PC-9 (cell line): ENCODE measurements around the gene B3GNT5. TPM values are rescaled to one million over a fixed set of nuclear protein-coding genes. Genes with fewer than 3 reads are reported as not detected.

Source experiments
- BruUV-seq: library from RNA; stranded (reverse); fragments of 400-500 nt; replicated peaks from 2 replicates; lab custom pipeline; 2021; lab: Mats Ljungman, UMichigan
- CTCF ChIA-PET: fragments of 300-600 bp; sonication (Branson Sonifier 250); formaldehyde crosslinking; loops from one replicate; lab custom pipeline; 2022; ENCODE audit warnings: antibody characterized with exemption; lab: Charles Lee
- POLR2A ChIA-PET: fragments of 300-600 bp; sonication (Branson Sonifier 250); formaldehyde crosslinking; loops from one replicate; lab custom pipeline; 2022; ENCODE audit warnings: antibody characterized with exemption; ENCODE audit not compliant: unreplicated experiment; lab: Charles Lee
- DNase-seq, 2 experiments: peaks; one replicate each; pipeline versions ENCODE4 v3.0.0 to v3.0.0-alpha.2; 2015 to 2022; ENCODE audit warnings: mixed read lengths in 1 of 2
- H2AFZ ChIP-seq: fragments of 200-600 bp; sonication (generic); 2 replicates; pipeline ENCODE4 v1.8.1; 2017; ENCODE audit warnings: antibody characterized with exemption
- H3F3A ChIP-seq: fragments of 200-600 bp; sonication (generic); 2 replicates; pipeline ENCODE4 v1.8.1; 2017; ENCODE audit warnings: antibody characterized with exemption, mild to moderate bottlenecking, low read depth; ENCODE audit not compliant: insufficient read depth
- H3K27ac ChIP-seq: fragments of 200-600 bp; sonication (generic); 2 replicates; pipeline ENCODE4 v1.6.1; 2016; ENCODE audit warnings: mixed run types
- H3K27me3 ChIP-seq: fragments of 200-600 bp; sonication (generic); 2 replicates; pipeline ENCODE4 v1.6.1; 2016; ENCODE audit warnings: low read depth, mixed run types; ENCODE audit not compliant: insufficient read depth
- H3K36me3 ChIP-seq: fragments of 200-600 bp; sonication (generic); 2 replicates; pipeline ENCODE4 v1.6.1; 2016; ENCODE audit warnings: low read depth, mixed run types
- H3K4me1 ChIP-seq: fragments of 200-600 bp; sonication (generic); replicated peaks from 2 replicates; pipeline ENCODE4 v1.6.1; 2016; ENCODE audit warnings: mixed run types; ENCODE audit not compliant: insufficient read depth
- H3K4me2 ChIP-seq: fragments of 200-600 bp; sonication (generic); 2 replicates; pipeline ENCODE4 v1.6.1; 2017; ENCODE audit warnings: mixed run types
- H3K4me3 ChIP-seq: fragments of 200-600 bp; sonication (generic); 2 replicates; pipeline ENCODE4 v1.6.1; 2016; ENCODE audit warnings: mixed run types
- H3K79me2 ChIP-seq: fragments of 200-600 bp; sonication (generic); 2 replicates; pipeline ENCODE4 v1.6.1; 2017; ENCODE audit warnings: low read depth, mixed run types
- H3K9me2 ChIP-seq: fragments of 200-600 bp; sonication (generic); 2 replicates; pipeline ENCODE4 v1.8.1; 2017; ENCODE audit warnings: mild to moderate bottlenecking; ENCODE audit not compliant: insufficient read depth
- H3K9me3 ChIP-seq: fragments of 200-600 bp; sonication (generic); 2 replicates; pipeline ENCODE4 v1.8.1; 2016; ENCODE audit warnings: low read depth; ENCODE audit not compliant: insufficient read depth
- H4K20me1 ChIP-seq: fragments of 200-600 bp; sonication (generic); 2 replicates; pipeline ENCODE4 v1.8.1; 2017; ENCODE audit not compliant: insufficient read depth
- EZH2 ChIP-seq: fragments of 200-600 bp; sonication (generic); IDR thresholded peaks from 2 replicates; pipeline ENCODE4 v1.8.0; 2017; ENCODE audit warnings: antibody characterized with exemption, low read depth
- intact Hi-C: fragments of 100-400 bp; cut with micrococcal nuclease; formaldehyde crosslinking; loops from one replicate; pipeline ENCODE4 v1.10.0; 2022; ENCODE audit not compliant: unreplicated experiment
- total RNA-seq: library from RNA; stranded (reverse); gene quantifications from 2 replicates; pipeline ENCODE4 v1.2.3, GENCODE V29; 2021
- TF ChIP-seq, protein P1 (sequence below): fragments of 200-600 bp; sonication (generic); conservative IDR thresholded peaks from 2 replicates; pipeline ENCODE4 v1.6.1; 2017; ENCODE audit warnings: mixed run types, antibody characterized with exemption, mild to moderate bottlenecking, moderate library complexity

The B3GNT5 gene
- total RNA-seq, 1 experiment from 2014 or later = 30.7 TPM

DNA sequence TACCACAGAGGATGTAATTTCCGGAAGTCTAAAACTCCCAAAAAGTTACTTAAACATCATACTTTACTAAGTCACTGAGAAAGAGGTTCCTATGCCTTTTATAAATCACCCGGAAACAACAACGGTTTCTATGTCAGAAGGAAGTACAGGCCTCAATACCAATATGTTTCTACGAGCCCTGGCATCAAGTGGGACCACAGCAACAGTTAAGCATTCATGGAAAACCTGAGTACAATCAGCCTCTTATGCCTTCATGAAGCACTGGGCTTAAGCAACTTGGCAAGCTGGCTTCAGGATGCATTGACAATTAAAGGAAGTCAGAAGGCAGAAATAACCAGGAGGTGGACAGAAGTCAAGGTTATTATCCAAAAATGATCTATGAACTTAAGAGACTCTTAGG is 19.1 kb upstream of the B3GNT5 start:
- H2AFZ ChIP-seq = no peak overlapping the region; the same call in 1 of the 2 replicates
- H3F3A ChIP-seq = no peaks in the 10 kb centered on the region
- H3K4me3 ChIP-seq = no peak overlapping the region
- no peaks in the 10 kb centered on the region for H3K36me3 ChIP-seq
- no peaks in the 10 kb centered on the region for H3K27me3 ChIP-seq
- no peak overlapping the region for H3K4me2 ChIP-seq
- no peak overlapping the region for H3K27ac ChIP-seq
- intact Hi-C loops = no loop called here
- DNase-seq = no peak
- no peaks in the 10 kb centered on the region for H3K4me1 ChIP-seq
- H3K79me2 ChIP-seq = no peaks in the 10 kb centered on the region
- no peaks in the 10 kb centered on the region for H3K9me2 ChIP-seq
- H4K20me1 ChIP-seq = no peaks in the 10 kb centered on the region
- BruUV-seq = no TSS peak
- H3K9me3 ChIP-seq = no peaks in the 10 kb centered on the region; the same call in 1 of the 2 replicates
- ChIA-PET POLR2A (no interaction called here), CTCF (no interaction called here)
- no peak for TF ChIP-seq EZH2

DNA sequence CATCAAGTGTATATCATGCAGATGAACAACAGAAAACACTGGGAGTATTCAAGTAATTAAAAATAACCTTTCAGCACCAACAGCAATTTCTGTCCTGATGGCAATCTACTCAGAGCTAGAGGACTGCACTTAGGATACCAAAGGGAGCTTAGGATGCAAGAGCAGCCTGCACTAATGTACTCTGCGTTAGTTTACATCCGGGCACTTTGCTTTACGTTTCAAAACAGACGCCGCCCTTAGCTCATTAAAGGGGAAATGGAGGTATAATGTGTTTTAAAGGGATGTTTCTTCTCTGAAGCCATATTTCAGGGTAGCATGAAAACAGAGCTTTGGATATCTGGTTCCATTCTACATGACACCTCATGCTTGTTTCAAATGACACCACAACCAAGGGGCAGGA is 14.0 kb upstream of the B3GNT5 start:
- Histone ChIP-seq H3K4me2 (no peak overlapping the region), H3K27ac (no peak overlapping the region), H3K27me3 (no peaks in the 10 kb centered on the region), H3K36me3 (no peaks in the 10 kb centered on the region), H3K4me3 (no peak overlapping the region), H3K9me3 (peaks cover 24% of the 10 kb centered on the region), H2AFZ (no peak overlapping the region), H3K9me2 (no peaks in the 10 kb centered on the region), H3K4me1 (peaks cover under 1% of the 10 kb centered on the region; the same call in 1 of the 2 replicates), H3K79me2 (no peaks in the 10 kb centered on the region), H3F3A (peaks cover 2% of the 10 kb centered on the region; the same call in 1 of the 2 replicates), H4K20me1 (no peaks in the 10 kb centered on the region)
- CTCF ChIA-PET = no interaction called here
- intact Hi-C loops = no loop called here
- no peak for DNase-seq
- no TSS peak for BruUV-seq
- POLR2A ChIA-PET = interaction anchor here (0.7 kb wide), 1 partner anchor 525 kb away, joined by 22 read pairs; no protein-coding TSS in a partner anchor
- TF ChIP-seq, protein P1, sequence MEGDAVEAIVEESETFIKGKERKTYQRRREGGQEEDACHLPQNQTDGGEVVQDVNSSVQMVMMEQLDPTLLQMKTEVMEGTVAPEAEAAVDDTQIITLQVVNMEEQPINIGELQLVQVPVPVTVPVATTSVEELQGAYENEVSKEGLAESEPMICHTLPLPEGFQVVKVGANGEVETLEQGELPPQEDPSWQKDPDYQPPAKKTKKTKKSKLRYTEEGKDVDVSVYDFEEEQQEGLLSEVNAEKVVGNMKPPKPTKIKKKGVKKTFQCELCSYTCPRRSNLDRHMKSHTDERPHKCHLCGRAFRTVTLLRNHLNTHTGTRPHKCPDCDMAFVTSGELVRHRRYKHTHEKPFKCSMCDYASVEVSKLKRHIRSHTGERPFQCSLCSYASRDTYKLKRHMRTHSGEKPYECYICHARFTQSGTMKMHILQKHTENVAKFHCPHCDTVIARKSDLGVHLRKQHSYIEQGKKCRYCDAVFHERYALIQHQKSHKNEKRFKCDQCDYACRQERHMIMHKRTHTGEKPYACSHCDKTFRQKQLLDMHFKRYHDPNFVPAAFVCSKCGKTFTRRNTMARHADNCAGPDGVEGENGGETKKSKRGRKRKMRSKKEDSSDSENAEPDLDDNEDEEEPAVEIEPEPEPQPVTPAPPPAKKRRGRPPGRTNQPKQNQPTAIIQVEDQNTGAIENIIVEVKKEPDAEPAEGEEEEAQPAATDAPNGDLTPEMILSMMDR = no peak
- no peak for TF ChIP-seq EZH2

DNA sequence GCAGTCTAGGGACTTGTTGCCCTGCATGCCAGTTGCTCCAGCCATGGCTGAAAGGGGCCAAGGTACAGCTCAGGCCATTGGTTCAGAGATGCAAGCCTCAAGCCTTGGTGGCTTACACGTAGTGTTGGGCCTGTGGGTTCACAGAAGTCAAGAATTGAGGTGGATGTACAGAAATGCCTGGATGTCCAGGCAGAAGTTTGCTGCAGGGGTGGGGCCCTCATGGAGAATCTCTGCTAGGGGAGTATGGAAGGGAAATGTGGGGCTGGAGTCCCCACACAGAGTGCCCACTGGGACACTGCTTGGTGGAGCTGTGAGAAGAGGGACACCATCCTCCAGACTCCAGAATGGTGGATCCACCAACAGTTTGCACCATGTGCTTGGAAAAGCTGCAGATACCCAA is 10.6 kb upstream of the B3GNT5 start:
- H2AFZ ChIP-seq = no peak overlapping the region
- no peak overlapping the region for H3K27ac ChIP-seq
- H3K4me1 ChIP-seq = peaks cover 14% of the 10 kb centered on the region
- H3K27me3 ChIP-seq = no peaks in the 10 kb centered on the region
- ChIA-PET POLR2A (no interaction called here), CTCF (no interaction called here)
- H3K9me2 ChIP-seq = no peaks in the 10 kb centered on the region
- no peak overlapping the region for H3K4me2 ChIP-seq
- no peaks in the 10 kb centered on the region for H4K20me1 ChIP-seq
- no peaks in the 10 kb centered on the region for H3K79me2 ChIP-seq
- no peaks in the 10 kb centered on the region for H3K36me3 ChIP-seq
- no peak for DNase-seq
- H3K9me3 ChIP-seq = peaks cover 24% of the 10 kb centered on the region
- intact Hi-C loops = no loop called here
- no peak overlapping the region for H3K4me3 ChIP-seq
- no TSS peak for BruUV-seq
- TF ChIP-seq, protein P1 = no peak
- no peak for TF ChIP-seq EZH2
- H3F3A ChIP-seq = peaks cover 10% of the 10 kb centered on the region

DNA sequence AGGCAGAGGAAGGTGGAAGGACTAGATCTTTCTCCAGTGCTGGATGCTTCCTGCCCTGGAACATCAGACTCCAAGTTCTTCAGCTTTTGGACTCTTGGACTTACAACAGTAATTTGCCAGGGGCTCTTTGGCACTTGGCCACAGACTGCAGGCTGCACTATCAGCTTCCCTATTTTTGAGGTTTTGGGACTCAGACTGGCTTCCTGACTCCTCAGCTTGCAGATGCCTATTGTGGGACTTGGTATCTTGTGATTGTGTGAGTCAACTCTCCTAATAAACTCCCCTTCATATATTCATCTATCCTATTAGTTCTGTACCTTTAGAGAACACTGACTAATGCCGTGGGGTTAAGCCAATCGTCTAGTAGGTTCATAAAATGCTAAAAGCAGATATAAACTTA is 8.8 kb upstream of the B3GNT5 start:
- no peaks in the 10 kb centered on the region for H3K27me3 ChIP-seq
- intact Hi-C loops = no loop called here
- H3K4me3 ChIP-seq = no peak overlapping the region
- no peak overlapping the region for H3K27ac ChIP-seq
- BruUV-seq = no TSS peak
- H3K4me2 ChIP-seq = no peak overlapping the region
- peaks cover 14% of the 10 kb centered on the region for H3K4me1 ChIP-seq
- H4K20me1 ChIP-seq = no peaks in the 10 kb centered on the region
- ChIA-PET CTCF (interaction anchor here (0.7 kb wide), 1 partner anchor 66 kb away, joined by 5 read pairs; no protein-coding TSS in a partner anchor), POLR2A (no interaction called here)
- H3K9me3 ChIP-seq = peaks cover 24% of the 10 kb centered on the region
- no peak overlapping the region for H2AFZ ChIP-seq
- DNase-seq = no peak
- no peaks in the 10 kb centered on the region for H3K9me2 ChIP-seq
- no peaks in the 10 kb centered on the region for H3K79me2 ChIP-seq
- TF ChIP-seq, protein P1 = no peak
- TF ChIP-seq EZH2 = no peak
- peaks cover 10% of the 10 kb centered on the region for H3F3A ChIP-seq
- H3K36me3 ChIP-seq = no peaks in the 10 kb centered on the region
